ENCODE data around the gene CD3D.

DNA sequence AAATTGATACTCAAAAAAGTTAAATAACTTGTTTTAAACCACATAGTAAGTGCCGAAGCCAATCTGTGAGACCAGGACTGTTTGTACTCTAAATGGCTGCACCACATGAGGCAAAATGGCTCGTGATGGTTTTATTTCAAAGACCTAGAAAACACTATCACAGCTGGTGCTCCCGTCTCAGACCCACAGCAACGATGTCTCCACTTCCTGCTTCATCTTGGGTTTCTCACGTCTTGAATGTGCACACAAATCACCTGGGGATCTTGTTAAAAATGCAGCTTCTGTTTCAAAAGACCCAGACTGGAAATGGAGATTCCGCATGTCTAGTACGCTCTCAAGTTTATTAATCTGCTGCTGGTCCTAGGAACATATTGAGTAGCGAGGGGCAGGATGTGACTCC, 36.8 kb downstream of the CD3D start:
- TF ChIP-seq, protein P1, sequence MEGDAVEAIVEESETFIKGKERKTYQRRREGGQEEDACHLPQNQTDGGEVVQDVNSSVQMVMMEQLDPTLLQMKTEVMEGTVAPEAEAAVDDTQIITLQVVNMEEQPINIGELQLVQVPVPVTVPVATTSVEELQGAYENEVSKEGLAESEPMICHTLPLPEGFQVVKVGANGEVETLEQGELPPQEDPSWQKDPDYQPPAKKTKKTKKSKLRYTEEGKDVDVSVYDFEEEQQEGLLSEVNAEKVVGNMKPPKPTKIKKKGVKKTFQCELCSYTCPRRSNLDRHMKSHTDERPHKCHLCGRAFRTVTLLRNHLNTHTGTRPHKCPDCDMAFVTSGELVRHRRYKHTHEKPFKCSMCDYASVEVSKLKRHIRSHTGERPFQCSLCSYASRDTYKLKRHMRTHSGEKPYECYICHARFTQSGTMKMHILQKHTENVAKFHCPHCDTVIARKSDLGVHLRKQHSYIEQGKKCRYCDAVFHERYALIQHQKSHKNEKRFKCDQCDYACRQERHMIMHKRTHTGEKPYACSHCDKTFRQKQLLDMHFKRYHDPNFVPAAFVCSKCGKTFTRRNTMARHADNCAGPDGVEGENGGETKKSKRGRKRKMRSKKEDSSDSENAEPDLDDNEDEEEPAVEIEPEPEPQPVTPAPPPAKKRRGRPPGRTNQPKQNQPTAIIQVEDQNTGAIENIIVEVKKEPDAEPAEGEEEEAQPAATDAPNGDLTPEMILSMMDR (IDR thresholded peaks at IDR 0.05; ENCODE audit: insufficient read depth, low read length, poor library complexity, severe bottlenecking): no peak
- no peak for TF ChIP-seq EZH2phosphoT487 (conservative IDR thresholded peaks at IDR 0.05; ENCODE audit: low read length)
